Stimulated activated CD4-positive, alpha-beta T cell treated with anti-CD3 and anti-CD28 coated beads, Interleukin-15, amount 100 ng/mL, for 48 hours (primary cell): ENCODE results near the gene NRN1L.

Experiments used
- DNase-seq, 2 donors: peaks; one replicate each; pipeline ENCODE4 v3.0.0-alpha.2; 2020; ENCODE audit warnings: low read depth in 2 of 2

Gene NRN1L

GRCh38 chr16:67917140-67917851, 32.6 kb downstream of the NRN1L start:
- DNase-seq: no peak

- peak in 1 of 2 donors; percentile 51 for DNase-seq
These were observed 33.2 kb downstream of the NRN1L start for GRCh38 chr16:67917852-67918236.

GRCh38 chr16:67919622-67920221, 35.0 kb downstream of the NRN1L start:
- no peak for DNase-seq

GRCh38 chr16:67922221-67922620, 37.5 kb downstream of the NRN1L start:
- no peak for DNase-seq

GRCh38 chr16:67922740-67923139, 38.1 kb downstream of the NRN1L start:
- DNase-seq: no peak

GRCh38 chr16:67923414-67924116, 38.9 kb downstream of the NRN1L start:
- no peak for DNase-seq

- DNase-seq: no peak
These were observed 39.6 kb downstream of the NRN1L start for GRCh38 chr16:67924140-67924906.

- no peak for DNase-seq
These were observed 41.6 kb downstream of the NRN1L start for GRCh38 chr16:67926181-67926750.

- DNase-seq: no peak
These were observed 42.7 kb downstream of the NRN1L start for GRCh38 chr16:67927131-67927941.

- DNase-seq: no peak
These were observed 43.5 kb downstream of the NRN1L start for GRCh38 chr16:67928147-67928546.

- DNase-seq: peak; percentile 63 to 71
These were observed 44.1 kb downstream of the NRN1L start for GRCh38 chr16:67928561-67929364.

GRCh38 chr16:67930191-67930590, 45.5 kb downstream of the NRN1L start:
- no peak for DNase-seq

- DNase-seq: no peak
These were observed 46.1 kb downstream of the NRN1L start for GRCh38 chr16:67930678-67931211.

- no peak for DNase-seq
These were observed 47.2 kb downstream of the NRN1L start, which contains the start of gene CTRL for GRCh38 chr16:67931712-67932461. TSS of gene CTRL (minus strand) at chr16:67931862. CDS start at chr16:67931852, 10 bp downstream.

GRCh38 chr16:67932462-67932840, 47.8 kb downstream of the NRN1L start:
- DNase-seq: no peak

GRCh38 chr16:67933805-67934204, 49.1 kb downstream of the NRN1L start:
- DNase-seq: no peak

GRCh38 chr16:67934306-67935100, 49.8 kb downstream of the NRN1L start:
- DNase-seq: no peak

- no peak for DNase-seq
These were observed 50.4 kb downstream of the NRN1L start for GRCh38 chr16:67935101-67935401.
